Aorta (tissue), 5 donors: ENCODE data around the gene B4GAT1. TPM values are rescaled to one million over a fixed set of nuclear protein-coding genes. Genes with fewer than 3 reads are reported as not detected.

Source experiments
- ATAC-seq: fragments of 200-7000 bp; cut with Tn5 transposase; one replicate; pipeline ENCODE4 v1.9.1; 2022; ENCODE audit warnings: moderate library complexity; ENCODE audit not compliant: low FRiP score
- DNase-seq, 2 donors: peaks; one replicate each; pipeline ENCODE4 v3.0.0-alpha.2; 2020
- H3K27ac ChIP-seq, 2 donors: one replicate each; pipeline ENCODE4 v1.5.1; 2013; ENCODE audit warnings: low read length in 2 of 2, mild to moderate bottlenecking in 2 of 2, moderate library complexity in 2 of 2, control low read depth in 1 of 2, inconsistent platforms in 1 of 2, low read depth in 1 of 2
- H3K27me3 ChIP-seq, 2 donors: one replicate each; pipeline ENCODE4 v1.6.1; 2013; ENCODE audit warnings: control low read depth in 1 of 2, low read length in 1 of 2, mild to moderate bottlenecking in 1 of 2, moderate library complexity in 1 of 2; ENCODE audit not compliant: insufficient read depth in 2 of 2, control insufficient read depth in 1 of 2
- H3K36me3 ChIP-seq, 2 donors: one replicate each; pipeline ENCODE4 v1.6.1; 2013; ENCODE audit warnings: control low read depth in 1 of 2, low read length in 1 of 2, mild to moderate bottlenecking in 1 of 2; ENCODE audit not compliant: insufficient read depth in 2 of 2, control insufficient read depth in 1 of 2
- H3K4me1 ChIP-seq, 2 donors: one replicate each; pipeline ENCODE4 v1.6.1; 2013; ENCODE audit warnings: low read length in 2 of 2, control low read depth in 1 of 2, mild to moderate bottlenecking in 1 of 2, moderate library complexity in 1 of 2; ENCODE audit not compliant: insufficient read depth in 2 of 2, control insufficient read depth in 1 of 2
- H3K4me3 ChIP-seq, 2 donors: one replicate each; pipeline ENCODE4 v1.5.1; 2013; ENCODE audit warnings: low read length in 2 of 2, control low read depth in 1 of 2, mild to moderate bottlenecking in 1 of 2
- H3K9me3 ChIP-seq: one replicate; pipeline ENCODE4 v1.6.1; 2013; ENCODE audit warnings: mild to moderate bottlenecking, low read length; ENCODE audit not compliant: control insufficient read depth
- WGBS, 2 donors: extraction: QIAGEN DNeasy Blood & Tissue Kit; methylation state at CpG; one replicate each; pipeline ENCODE4 v1.1.7; 2013; 5-methylcytosine and 5-hydroxymethylcytosine counted together
- intact Hi-C, 2 donors: fragments of 100-400 bp; cut with DNase I; formaldehyde crosslinking; loops; one replicate each; pipeline versions ENCODE4 v1.14.2 to v1.15.0; 2022
- polyA plus RNA-seq, 2 donors: library from polyadenylated mRNA; stranded (reverse); fragments of 200-250 nt; gene quantifications; one replicate each; pipeline ENCODE4 v1.2.3, GENCODE V29; 2013
- total RNA-seq, 2 donors: library from RNA; stranded (reverse); fragmentation: NEBNext Ultra II Directional; extraction: Animal tissue kit (Norgen Biotek cat#: 25700); gene quantifications; one replicate each; pipeline ENCODE4 v1.2.1, GENCODE V29; 2021
- donor health status: healthy with polysubstance abuse.
- donor health status: Bipolar disorder and iron deficiency.
- donor health status: DM: no; HTN: no; CAD: no.
- donor health status: DM: no; HTN: no; CAD: no.
- donor health status: DM: yes; HTN: yes; CAD: no.

Gene B4GAT1
- total and polyA plus RNA-seq, 4 donors: 7.0 to 18.8 (median 15.0) TPM

- H3K27me3 ChIP-seq: no peaks in the 10 kb centered on the region
- H3K4me1 ChIP-seq: no peaks in the 10 kb centered on the region
- no peaks in the 10 kb centered on the region for H3K9me3 ChIP-seq
- no peaks in the 10 kb centered on the region for H3K36me3 ChIP-seq
- no peak for ATAC-seq
- peak overlapping the region in 1 of 2 donors; percentile 2 for H3K4me3 ChIP-seq
- no peak for DNase-seq
- WGBS, 2 donors: 38 to 49% methylated on average over 52 of the region's 52 CpGs
- H3K27ac ChIP-seq: no peak overlapping the region
- intact Hi-C loops: no loop called here
Observed at GRCh38 chr11:66315921-66316811, 31.3 kb downstream of the B4GAT1 start.

GRCh38 chr11:66315498-66315885, 31.9 kb downstream of the B4GAT1 start:
- ATAC-seq: no peak
- H3K27ac ChIP-seq: no peak overlapping the region
- H3K36me3 ChIP-seq: no peaks in the 10 kb centered on the region
- H3K9me3 ChIP-seq: no peaks in the 10 kb centered on the region
- 92 to 93% methylated on average over 14 of the region's 14 CpGs for WGBS, 2 donors
- intact Hi-C loops: no loop called here
- no peaks in the 10 kb centered on the region for H3K4me1 ChIP-seq
- no peak for DNase-seq
- no peaks in the 10 kb centered on the region for H3K27me3 ChIP-seq
- H3K4me3 ChIP-seq: no peak overlapping the region

- WGBS, 2 donors: 91% methylated on average over 17 of the region's 17 CpGs
- ATAC-seq: no peak
Observed at GRCh38 chr11:66314561-66315497, 32.6 kb downstream of the B4GAT1 start.

GRCh38 chr11:66314186-66314501, 33.3 kb downstream of the B4GAT1 start:
- Histone ChIP-seq H3K4me3 (no peak overlapping the region), H3K4me1 (no peaks in the 10 kb centered on the region), H3K27ac (no peak overlapping the region), H3K9me3 (no peaks in the 10 kb centered on the region), H3K27me3 (no peaks in the 10 kb centered on the region), H3K36me3 (no peaks in the 10 kb centered on the region)
- intact Hi-C loops: loop anchor here in 1 of 2 donors (1.0 kb wide), 1 partner anchor 75 kb away; no protein-coding TSS in a partner anchor
- no peak for ATAC-seq
- 87 to 89% methylated on average over 1 of the region's 1 CpG for WGBS, 2 donors
- no peak for DNase-seq

More at GRCh38 chr11:66314561-66315497, 32.6 kb downstream of the B4GAT1 start:
- Histone ChIP-seq H3K27me3 (no peaks in the 10 kb centered on the region), H3K9me3 (no peaks in the 10 kb centered on the region), H3K4me3 (no peak overlapping the region), H3K36me3 (no peaks in the 10 kb centered on the region), H3K4me1 (no peaks in the 10 kb centered on the region), H3K27ac (no peak overlapping the region)
- DNase-seq: no peak
- intact Hi-C loops: loop anchor here in 1 of 2 donors (1.0 kb wide), 1 partner anchor 74 kb away; no protein-coding TSS in a partner anchor

- H3K9me3 ChIP-seq: no peaks in the 10 kb centered on the region
- WGBS, 2 donors: 42 to 44% methylated on average over 38 of the region's 38 CpGs
- H3K27ac ChIP-seq: peak overlapping the region in 1 of 2 donors; percentile 72
- H3K36me3 ChIP-seq: no peaks in the 10 kb centered on the region
- H3K4me3 ChIP-seq: no peak overlapping the region
- no peaks in the 10 kb centered on the region for H3K27me3 ChIP-seq
- DNase-seq (peak in 1 of 2 donors; percentile 56), ATAC-seq (no peak)
- intact Hi-C loops: loop anchor here in 1 of 2 donors (1.0 kb wide), 1 partner anchor 76 kb away; no protein-coding TSS in a partner anchor
- H3K4me1 ChIP-seq: no peaks in the 10 kb centered on the region
Observed at GRCh38 chr11:66313321-66314185, 33.9 kb downstream of the B4GAT1 start.

- H3K27me3 ChIP-seq: no peaks in the 10 kb centered on the region
- H3K4me1 ChIP-seq: no peaks in the 10 kb centered on the region
- intact Hi-C loops: no loop called here
- ATAC-seq (peak; percentile 94), DNase-seq (peak; percentile 99)
- whole genome bisulfite sequencing, 2 donors: 4% methylated on average over 49 to 52 of the region's 52 CpGs
- peak overlapping the region in 1 of 2 donors; percentile 72 for H3K27ac ChIP-seq
- H3K9me3 ChIP-seq: no peaks in the 10 kb centered on the region
- H3K4me3 ChIP-seq: peak overlapping the region in 1 of 2 donors; percentile 62
- no peaks in the 10 kb centered on the region for H3K36me3 ChIP-seq
Observed at GRCh38 chr11:66312549-66313320, 34.7 kb downstream of the B4GAT1 start.

GRCh38 chr11:66311965-66312548, 35.4 kb downstream of the B4GAT1 start:
- Histone ChIP-seq H3K36me3 (no peaks in the 10 kb centered on the region), H3K4me1 (no peaks in the 10 kb centered on the region), H3K27ac (peak overlapping the region in 1 of 2 donors; percentile 62), H3K9me3 (no peaks in the 10 kb centered on the region), H3K4me3 (peak overlapping the region in 1 of 2 donors; percentile 62), H3K27me3 (no peaks in the 10 kb centered on the region)
- DNase-seq (peak; percentile 95 to 96), ATAC-seq (peak; percentile 89)
- intact Hi-C loops: loop anchor here in 1 of 2 donors (1.0 kb wide), 1 partner anchor 16 kb away; no protein-coding TSS in a partner anchor
- 0% methylated on average over 37 to 44 of the region's 44 CpGs for WGBS, 2 donors
